RWPE1 (cell line): ENCODE measurements around the gene TNFSF15.
"Not testable (repeated sequence)": the region's sequence is repeated elsewhere in the genome, so short reads cannot be mapped to it uniquely, and the experiment has no call there.

Experiments used
- CTCF ChIA-PET: fragments of 350-600 bp; sonication (Branson Sonifier 250); formaldehyde crosslinking; extraction: SDS; loops from one replicate; lab custom pipeline; 2021; lab: Yijun Ruan, JAX
- POLR2A ChIA-PET: fragments of 400-600 bp; formaldehyde crosslinking; extraction: SDS; loops from one replicate; lab custom pipeline; 2020; ENCODE audit warnings: antibody characterized with exemption; ENCODE audit not compliant: low non-redundant PET; lab: Yijun Ruan, JAX
- DNase-seq: peaks from one replicate; pipeline ENCODE4 v3.0.0; 2012; ENCODE audit warnings: low spot score
- H3K27ac ChIP-seq: fragments of 450-650 bp; 2 replicates; pipeline ENCODE4 v1.5.1; 2017
- TF ChIP-seq, protein P1 (sequence below): fragments of 450-650 bp; conservative IDR thresholded peaks from 2 replicates; pipeline ENCODE4 v1.5.1; 2017; ENCODE audit warnings: low read depth, mild to moderate bottlenecking

TNFSF15 gene

DNA sequence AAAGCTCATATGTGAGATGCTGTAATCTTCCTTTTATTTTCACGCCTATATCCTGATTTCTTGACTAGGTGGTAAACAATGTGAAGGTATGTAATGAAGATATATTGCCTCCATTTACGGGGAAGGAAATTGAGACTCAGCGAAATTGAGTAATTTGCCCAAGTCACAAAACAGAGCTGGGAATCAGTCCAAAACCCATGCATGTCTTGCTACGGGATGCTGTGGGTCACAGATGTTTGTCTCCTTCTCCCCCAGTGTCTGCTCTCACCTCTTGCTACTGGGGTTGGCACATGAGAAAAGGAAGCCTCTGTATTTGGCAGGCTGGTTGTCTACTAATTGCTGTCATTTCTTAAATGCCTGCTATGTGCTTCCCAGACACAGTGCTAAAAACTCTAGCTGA lies 70.1 kb downstream of the TNFSF15 start:
- ChIA-PET POLR2A (no interaction called here), CTCF (interaction anchor here (0.6 to 0.8 kb wide), 4 partner anchors 54 to 243 kb away, joined by 3 to 4 read pairs (median 4); partner anchors contain the start of gene TEX48)
- DNase-seq: no peak
- TF ChIP-seq, protein P1, sequence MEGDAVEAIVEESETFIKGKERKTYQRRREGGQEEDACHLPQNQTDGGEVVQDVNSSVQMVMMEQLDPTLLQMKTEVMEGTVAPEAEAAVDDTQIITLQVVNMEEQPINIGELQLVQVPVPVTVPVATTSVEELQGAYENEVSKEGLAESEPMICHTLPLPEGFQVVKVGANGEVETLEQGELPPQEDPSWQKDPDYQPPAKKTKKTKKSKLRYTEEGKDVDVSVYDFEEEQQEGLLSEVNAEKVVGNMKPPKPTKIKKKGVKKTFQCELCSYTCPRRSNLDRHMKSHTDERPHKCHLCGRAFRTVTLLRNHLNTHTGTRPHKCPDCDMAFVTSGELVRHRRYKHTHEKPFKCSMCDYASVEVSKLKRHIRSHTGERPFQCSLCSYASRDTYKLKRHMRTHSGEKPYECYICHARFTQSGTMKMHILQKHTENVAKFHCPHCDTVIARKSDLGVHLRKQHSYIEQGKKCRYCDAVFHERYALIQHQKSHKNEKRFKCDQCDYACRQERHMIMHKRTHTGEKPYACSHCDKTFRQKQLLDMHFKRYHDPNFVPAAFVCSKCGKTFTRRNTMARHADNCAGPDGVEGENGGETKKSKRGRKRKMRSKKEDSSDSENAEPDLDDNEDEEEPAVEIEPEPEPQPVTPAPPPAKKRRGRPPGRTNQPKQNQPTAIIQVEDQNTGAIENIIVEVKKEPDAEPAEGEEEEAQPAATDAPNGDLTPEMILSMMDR: no peak
- no peak overlapping the region for H3K27ac ChIP-seq

DNA sequence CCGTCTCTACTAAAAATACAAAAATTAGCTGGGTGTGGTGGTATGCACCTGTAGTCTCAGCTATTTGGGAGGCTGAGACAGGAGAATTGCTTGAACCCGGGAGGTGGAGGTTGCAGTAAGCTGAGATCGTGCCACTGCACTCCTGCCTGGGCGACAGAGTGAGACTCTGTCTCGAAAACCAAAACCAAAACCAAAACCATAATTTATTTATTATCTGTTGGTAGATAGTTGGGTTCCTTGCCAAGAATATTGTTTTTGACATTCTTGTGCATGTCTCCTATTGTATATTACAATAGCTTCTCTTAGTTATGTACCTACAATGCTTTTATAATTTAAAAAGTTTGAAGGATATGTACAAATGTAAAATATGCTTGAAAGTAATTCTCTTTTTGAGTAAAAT lies 70.7 kb downstream of the TNFSF15 start:
- POLR2A ChIA-PET, DNase-seq: not testable (repeated sequence)
- H3K27ac ChIP-seq: peak overlapping the region; percentile 65
- CTCF ChIA-PET: interaction anchor here (0.6 to 0.8 kb wide), 3 partner anchors 44 to 243 kb away, joined by 3 to 4 read pairs (median 3); no protein-coding TSS in a partner anchor
